PC-3 (cell line): ENCODE results near the gene SCN10A. TPM values are rescaled to one million over a fixed set of nuclear protein-coding genes. Genes with fewer than 3 reads are reported as not detected.

ENCODE experiments used
- ATAC-seq: fragments of 200-7000 bp; cut with Tn5 transposase; 2 replicates; pipeline ENCODE4 v1.9.1; 2020; ENCODE audit warnings: mild to moderate bottlenecking, moderate library complexity
- BruUV-seq: library from RNA; stranded (reverse); fragments of 400-500 nt; replicated peaks from 2 replicates; lab custom pipeline; 2021; lab: Mats Ljungman, UMichigan
- CTCF ChIA-PET: fragments of 300-600 bp; sonication (Branson Sonifier 250); formaldehyde crosslinking; loops from one replicate; lab custom pipeline; 2022; ENCODE audit warnings: antibody characterized with exemption; lab: Charles Lee
- POLR2A ChIA-PET: fragments of 300-600 bp; sonication (Branson Sonifier 250); formaldehyde crosslinking; loops from one replicate; lab custom pipeline; 2022; ENCODE audit warnings: antibody characterized with exemption; ENCODE audit not compliant: unreplicated experiment; lab: Charles Lee
- DNase-seq: peaks from one replicate; pipeline ENCODE4 v3.0.0-alpha.2; 2015
- H2AFZ ChIP-seq: fragments of 300-600 bp; sonication (generic); 2 replicates; pipeline ENCODE4 v1.6.0; 2016; ENCODE audit warnings: antibody characterized with exemption, low read length
- H3F3A ChIP-seq: fragments of 300-600 bp; sonication (generic); one replicate; pipeline ENCODE4 v1.6.0; 2017; ENCODE audit warnings: antibody characterized with exemption, low read length, control low read depth, mild to moderate bottlenecking; ENCODE audit not compliant: unreplicated experiment
- H3K27ac ChIP-seq: fragments of 300-600 bp; sonication (generic); 2 replicates; pipeline ENCODE4 v1.5.1; 2016; ENCODE audit warnings: mild to moderate bottlenecking, low read length
- H3K27me3 ChIP-seq: fragments of 300-600 bp; sonication (generic); 2 replicates; pipeline ENCODE4 v1.6.1; 2016; ENCODE audit warnings: low read length, mixed read lengths
- H3K36me3 ChIP-seq: fragments of 300-600 bp; sonication (generic); 2 replicates; pipeline ENCODE4 v1.6.1; 2016; ENCODE audit warnings: low read depth, mixed run types, low read length, mixed read lengths
- H3K4me1 ChIP-seq: fragments of 300-600 bp; sonication (generic); 2 replicates; pipeline ENCODE4 v1.5.1; 2016; ENCODE audit warnings: low read length; ENCODE audit not compliant: insufficient read depth
- H3K4me2 ChIP-seq: fragments of 300-600 bp; sonication (generic); 2 replicates; pipeline ENCODE4 v1.6.0; 2016; ENCODE audit warnings: low read length
- H3K4me3 ChIP-seq: fragments of 300-600 bp; sonication (generic); 2 replicates; pipeline ENCODE4 v1.5.1; 2016; ENCODE audit warnings: mild to moderate bottlenecking, low read length, mixed read lengths
- H3K79me2 ChIP-seq: fragments of 300-600 bp; sonication (generic); 2 replicates; pipeline ENCODE4 v1.6.1; 2017; ENCODE audit warnings: low read length, mixed read lengths
- H3K9ac ChIP-seq: fragments of 300-600 bp; sonication (generic); 2 replicates; pipeline ENCODE4 v1.6.0; 2016; ENCODE audit warnings: mild to moderate bottlenecking, low read length
- H3K9me2 ChIP-seq: fragments of 300-600 bp; sonication (generic); replicated peaks from 2 replicates; pipeline ENCODE4 v1.6.1; 2016; ENCODE audit warnings: mixed run types, low read length, mixed read lengths
- H3K9me3 ChIP-seq: fragments of 300-600 bp; sonication (generic); 2 replicates; pipeline ENCODE4 v1.6.1; 2016; ENCODE audit warnings: low read length, mixed read lengths
- H4K20me1 ChIP-seq: fragments of 300-600 bp; sonication (generic); 2 replicates; pipeline ENCODE4 v1.6.1; 2016; ENCODE audit warnings: low read length, mixed read lengths
- EZH2 ChIP-seq: fragments of 300-600 bp; sonication (generic); IDR thresholded peaks from one replicate; pipeline ENCODE4 v1.6.1; 2017; ENCODE audit warnings: antibody characterized with exemption, mild to moderate bottlenecking, low read length; ENCODE audit not compliant: unreplicated experiment
- EZH2phosphoT487 ChIP-seq: fragments of 300-600 bp; sonication (generic); IDR thresholded peaks from 2 replicates; pipeline ENCODE4 v1.6.1; 2018; ENCODE audit warnings: mild to moderate bottlenecking, antibody characterized with exemption, low read length, borderline replicate concordance
- intact Hi-C: fragments of 100-400 bp; cut with micrococcal nuclease; formaldehyde crosslinking; loops from 2 replicates; pipeline ENCODE4 v1.9.0; 2023
- total RNA-seq: library from RNA; depleted of rRNA; stranded (reverse); fragments of >200 nt; gene quantifications from 2 replicates; pipeline ENCODE4 v1.2.3, GENCODE V29; 2014
- TF ChIP-seq, protein P1 (sequence below): fragments of 300-600 bp; sonication (generic); conservative IDR thresholded peaks from 2 replicates; pipeline ENCODE4 v1.5.1; 2017; ENCODE audit warnings: antibody characterized with exemption, low read depth, mild to moderate bottlenecking, low read length

The SCN10A gene
- total RNA-seq, 1 experiment from 2014 or later = not detected

DNA sequence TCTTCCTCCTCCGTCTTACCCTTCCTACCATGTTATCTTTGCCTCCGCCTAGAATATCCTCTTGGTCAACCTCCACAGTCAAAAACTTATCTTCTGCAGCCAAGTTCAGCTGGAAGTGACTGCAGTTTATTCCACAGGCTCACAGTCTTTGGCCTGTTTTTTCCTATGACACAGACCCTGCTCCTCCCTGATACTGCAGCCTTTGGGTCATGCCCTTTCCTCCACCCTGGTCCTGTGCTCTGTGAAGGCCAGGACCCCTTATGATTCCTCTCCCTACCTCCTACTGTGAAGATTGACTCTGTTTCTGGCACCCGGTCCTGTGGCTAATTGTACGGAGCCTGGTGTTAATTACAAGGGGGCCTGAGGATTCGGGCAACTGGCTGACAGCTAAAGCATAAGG is 117.3 kb downstream of the SCN10A start:
- H3K27ac ChIP-seq = no peak overlapping the region
- H3K4me2 ChIP-seq = no peak overlapping the region
- H3K36me3 ChIP-seq = no peaks in the 10 kb centered on the region
- no TSS peak for BruUV-seq
- no peaks in the 10 kb centered on the region for H3K9me3 ChIP-seq
- no peaks in the 10 kb centered on the region for H4K20me1 ChIP-seq
- no peak overlapping the region for H3K4me3 ChIP-seq
- TF ChIP-seq EZH2 (no peak), EZH2phosphoT487 (no peak)
- TF ChIP-seq, protein P1, sequence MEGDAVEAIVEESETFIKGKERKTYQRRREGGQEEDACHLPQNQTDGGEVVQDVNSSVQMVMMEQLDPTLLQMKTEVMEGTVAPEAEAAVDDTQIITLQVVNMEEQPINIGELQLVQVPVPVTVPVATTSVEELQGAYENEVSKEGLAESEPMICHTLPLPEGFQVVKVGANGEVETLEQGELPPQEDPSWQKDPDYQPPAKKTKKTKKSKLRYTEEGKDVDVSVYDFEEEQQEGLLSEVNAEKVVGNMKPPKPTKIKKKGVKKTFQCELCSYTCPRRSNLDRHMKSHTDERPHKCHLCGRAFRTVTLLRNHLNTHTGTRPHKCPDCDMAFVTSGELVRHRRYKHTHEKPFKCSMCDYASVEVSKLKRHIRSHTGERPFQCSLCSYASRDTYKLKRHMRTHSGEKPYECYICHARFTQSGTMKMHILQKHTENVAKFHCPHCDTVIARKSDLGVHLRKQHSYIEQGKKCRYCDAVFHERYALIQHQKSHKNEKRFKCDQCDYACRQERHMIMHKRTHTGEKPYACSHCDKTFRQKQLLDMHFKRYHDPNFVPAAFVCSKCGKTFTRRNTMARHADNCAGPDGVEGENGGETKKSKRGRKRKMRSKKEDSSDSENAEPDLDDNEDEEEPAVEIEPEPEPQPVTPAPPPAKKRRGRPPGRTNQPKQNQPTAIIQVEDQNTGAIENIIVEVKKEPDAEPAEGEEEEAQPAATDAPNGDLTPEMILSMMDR = no peak
- no peaks in the 10 kb centered on the region for H3F3A ChIP-seq
- no peak for DNase-seq
- no peak for ATAC-seq
- no peaks in the 10 kb centered on the region for H3K9me2 ChIP-seq
- no peaks in the 10 kb centered on the region for H3K79me2 ChIP-seq
- H3K9ac ChIP-seq = no peak overlapping the region
- H3K27me3 ChIP-seq = peaks cover 82% of the 10 kb centered on the region
- intact Hi-C loops = no loop called here
- H3K4me1 ChIP-seq = no peaks in the 10 kb centered on the region
- ChIA-PET CTCF (no interaction called here), POLR2A (no interaction called here)
- no peak overlapping the region for H2AFZ ChIP-seq

DNA sequence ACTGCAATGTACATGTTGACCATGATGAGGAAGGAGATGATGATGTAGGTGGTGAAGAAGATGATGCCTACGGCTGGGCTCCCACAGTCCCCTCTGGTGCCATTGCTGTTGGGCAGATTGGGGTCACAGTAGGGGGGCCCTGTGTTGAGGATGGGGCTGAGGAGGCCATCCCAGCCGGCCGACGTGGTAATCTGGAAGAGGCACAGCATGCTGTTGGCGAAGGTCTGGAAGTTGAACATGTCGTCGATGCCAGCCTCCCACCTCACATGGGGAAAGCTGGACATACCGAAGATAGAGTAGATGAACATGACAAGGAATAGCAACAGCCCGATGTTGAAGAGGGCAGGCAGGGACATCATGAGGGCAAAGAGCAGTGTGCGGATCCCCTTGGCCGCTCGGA is 118.0 kb downstream of the SCN10A start:
- H3K27me3 ChIP-seq = peaks cover 82% of the 10 kb centered on the region
- no TSS peak for BruUV-seq

DNA sequence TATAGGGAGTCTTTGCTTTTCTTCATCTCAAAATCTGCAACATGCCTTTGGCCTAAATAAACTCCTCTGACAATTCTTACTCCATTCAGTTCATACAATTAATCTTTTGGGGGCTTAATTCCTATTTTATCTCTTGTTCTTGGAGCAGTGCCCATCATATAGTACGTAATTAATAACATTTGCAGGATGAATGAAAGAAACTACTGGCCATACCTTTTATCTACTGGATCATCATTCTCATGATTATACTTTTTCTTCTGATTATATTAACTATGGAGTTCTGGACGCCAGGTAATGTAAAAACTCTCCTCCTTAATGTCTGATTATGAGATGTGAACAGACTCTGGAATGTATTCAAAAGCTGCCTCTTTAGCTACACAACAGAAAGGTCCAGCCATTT is 120.0 kb downstream of the SCN10A start:
- TF ChIP-seq EZH2phosphoT487 = no peak
- no peak for TF ChIP-seq EZH2
- TF ChIP-seq, protein P1 = no peak
- POLR2A ChIA-PET = no interaction called here

More for the DNA sequence above, 118.0 kb downstream of the SCN10A start:
- intact Hi-C loops = no loop called here
- Histone ChIP-seq H4K20me1 (no peaks in the 10 kb centered on the region), H3K9me3 (no peaks in the 10 kb centered on the region), H2AFZ (no peak overlapping the region), H3K9ac (no peak overlapping the region), H3F3A (no peaks in the 10 kb centered on the region), H3K27ac (no peak overlapping the region), H3K4me2 (no peak overlapping the region), H3K36me3 (no peaks in the 10 kb centered on the region), H3K4me3 (no peak overlapping the region), H3K4me1 (no peaks in the 10 kb centered on the region), H3K79me2 (no peaks in the 10 kb centered on the region), H3K9me2 (no peaks in the 10 kb centered on the region)
- ChIA-PET POLR2A (no interaction called here), CTCF (no interaction called here)
- ATAC-seq = no peak
- TF ChIP-seq EZH2 (no peak), EZH2phosphoT487 (no peak)
- TF ChIP-seq, protein P1 = no peak
- no peak for DNase-seq

More for the DNA sequence above, 120.0 kb downstream of the SCN10A start:
- Histone ChIP-seq H3K27me3 (peaks cover 72% of the 10 kb centered on the region), H3K9me3 (no peaks in the 10 kb centered on the region), H3K9ac (no peak overlapping the region), H3K27ac (no peak overlapping the region), H3K4me1 (no peaks in the 10 kb centered on the region), H3K36me3 (no peaks in the 10 kb centered on the region), H4K20me1 (no peaks in the 10 kb centered on the region), H3F3A (no peaks in the 10 kb centered on the region), H3K4me2 (no peak overlapping the region), H3K79me2 (no peaks in the 10 kb centered on the region), H3K4me3 (no peak overlapping the region), H3K9me2 (no peaks in the 10 kb centered on the region), H2AFZ (no peak overlapping the region)
- BruUV-seq = no TSS peak
- intact Hi-C loops = no loop called here
- CTCF ChIA-PET = no interaction called here
- ATAC-seq (no peak), DNase-seq (no peak)
